NCI-H2107 treated with DMSO at 0.1 percent for 48 hours (cell line): Measurements from ENCODE around the gene RTN4R.

Source experiments
- DNase-seq: peaks from one replicate; lab custom pipeline; 2025; ENCODE audit not compliant: unreplicated experiment; lab: John Stamatoyannopoulos, UW

The RTN4R gene

GRCh38 chr22:20258584-20259326, 9.4 kb downstream of the RTN4R start:
- DNase-seq = no peak

- DNase-seq = no peak
Measured at GRCh38 chr22:20258021-20258299, 10.2 kb downstream of the RTN4R start.

- no peak for DNase-seq
Measured at GRCh38 chr22:20257212-20258020, 10.7 kb downstream of the RTN4R start.

DNA sequence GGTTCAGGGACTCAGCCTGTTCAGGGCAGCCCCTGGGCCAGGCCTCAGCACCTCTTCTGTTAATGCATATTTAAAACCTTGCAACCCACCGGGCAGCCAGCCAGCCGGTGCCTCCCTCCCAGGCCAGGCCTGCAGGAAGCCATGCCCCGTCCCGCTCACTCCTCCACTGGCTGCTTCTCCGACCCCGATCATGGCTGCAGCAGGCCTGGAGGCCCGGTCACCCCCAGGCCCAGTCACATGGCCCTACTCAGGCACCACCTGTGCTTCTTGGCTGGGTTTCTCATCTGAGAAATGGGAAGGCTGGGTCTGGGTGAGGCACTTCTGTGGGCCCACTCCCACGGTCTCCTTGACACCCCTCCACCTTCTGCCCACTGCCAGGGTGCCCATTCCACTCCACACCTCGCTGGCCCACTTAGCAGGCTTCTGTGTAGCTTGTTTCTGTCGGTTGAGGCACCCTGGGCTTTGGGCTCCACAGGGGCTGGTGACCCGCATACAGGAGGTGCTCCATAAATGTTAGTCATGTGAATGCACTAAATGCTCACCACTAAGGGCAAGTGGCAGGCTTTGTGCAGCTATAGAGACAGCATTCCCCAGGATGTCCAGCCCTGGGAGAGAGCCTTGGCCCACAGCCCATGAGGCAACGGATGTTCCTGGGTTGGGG, 11.4 kb downstream of the RTN4R start:
- no peak for DNase-seq

DNA sequence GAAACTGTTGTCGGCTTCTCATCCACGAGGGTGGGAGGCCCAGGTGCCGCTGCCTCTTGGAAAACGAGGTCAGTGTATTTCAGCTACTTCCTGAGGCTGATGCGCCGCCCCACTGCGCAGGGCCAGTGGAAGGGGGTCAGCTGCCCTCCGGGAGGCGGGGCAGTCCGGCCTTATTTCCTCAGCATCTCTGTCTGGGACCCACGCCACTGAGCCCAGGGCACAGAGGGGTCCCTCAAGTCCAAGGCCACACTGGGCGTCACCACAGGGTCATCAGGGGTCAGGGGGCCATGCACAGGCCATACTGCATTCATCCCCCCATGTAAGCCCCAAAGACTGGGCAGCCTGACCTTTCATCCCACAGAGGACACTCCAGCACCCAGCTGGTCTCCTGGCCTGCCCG, 12.1 kb downstream of the RTN4R start:
- no peak for DNase-seq

GRCh38 chr22:20254975-20255946, 12.9 kb downstream of the RTN4R start:
- DNase-seq = no peak

DNA sequence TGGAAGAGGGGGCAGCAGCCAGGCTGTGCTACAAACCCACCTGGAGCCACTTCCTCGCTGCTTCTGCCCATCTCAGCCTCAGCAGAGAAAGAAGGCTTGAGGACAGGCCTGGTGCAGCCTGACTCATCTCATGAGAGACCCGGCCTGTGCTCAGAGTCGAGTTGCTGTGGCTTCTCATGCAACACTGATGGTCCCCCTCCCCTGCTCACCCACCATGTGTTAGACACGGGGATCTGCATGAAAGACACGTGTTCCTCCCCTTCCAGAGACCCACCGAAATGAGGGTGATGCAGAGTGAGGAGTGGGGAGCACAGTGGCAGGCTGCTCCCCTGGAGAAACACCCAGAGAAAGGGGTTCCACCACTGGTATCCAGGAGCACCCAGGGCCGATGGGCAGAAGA, 15.0 kb downstream of the RTN4R start:
- DNase-seq = no peak

GRCh38 chr22:20251981-20252380, 16.1 kb downstream of the RTN4R start:
- DNase-seq = no peak

DNA sequence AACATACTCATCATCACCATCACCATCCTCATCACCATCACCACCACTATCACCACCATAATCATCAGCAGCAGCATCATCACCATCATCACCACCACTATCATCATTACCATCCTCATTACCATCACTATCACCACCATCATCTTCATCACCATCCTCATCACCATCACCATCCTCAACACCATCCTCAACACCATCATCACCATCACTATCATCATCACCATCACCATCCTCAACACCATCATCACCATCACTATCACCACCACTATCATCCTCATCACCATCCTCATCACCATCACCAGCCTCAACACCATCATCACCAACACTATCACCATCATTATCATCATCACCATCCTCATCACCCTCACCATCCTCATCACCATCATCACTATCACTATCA, 16.6 kb downstream of the RTN4R start:
- no peak for DNase-seq

DNA sequence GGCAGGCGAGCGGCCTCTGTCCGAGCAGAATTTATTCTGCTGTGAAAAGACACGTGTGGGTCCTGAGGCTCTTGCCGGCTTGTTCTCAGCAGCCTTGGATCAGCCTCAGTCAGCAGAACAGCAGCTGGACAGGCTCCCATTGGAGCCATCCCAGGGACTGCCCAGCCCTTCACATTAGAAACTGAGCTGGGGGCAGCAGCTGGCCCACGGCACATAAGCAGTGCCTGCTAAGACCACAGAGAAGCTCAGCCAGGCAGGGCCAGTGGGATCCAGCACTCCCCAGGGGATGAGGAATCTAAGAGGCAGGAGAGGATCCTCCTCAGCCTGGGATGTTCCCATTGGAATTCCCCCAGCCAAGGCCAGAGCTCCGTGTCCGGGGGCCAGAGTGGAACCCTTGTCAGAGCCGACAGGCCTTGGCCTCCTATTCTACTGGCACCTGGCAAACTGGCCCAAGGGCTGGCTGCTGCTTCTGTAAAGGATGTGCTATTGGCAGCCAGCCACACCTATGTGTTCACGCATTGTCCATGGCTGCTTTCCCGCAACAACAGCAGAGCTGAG, 18.2 kb downstream of the RTN4R start:
- DNase-seq = no peak

GRCh38 chr22:20248461-20248978, 19.6 kb downstream of the RTN4R start:
- no peak for DNase-seq

DNA sequence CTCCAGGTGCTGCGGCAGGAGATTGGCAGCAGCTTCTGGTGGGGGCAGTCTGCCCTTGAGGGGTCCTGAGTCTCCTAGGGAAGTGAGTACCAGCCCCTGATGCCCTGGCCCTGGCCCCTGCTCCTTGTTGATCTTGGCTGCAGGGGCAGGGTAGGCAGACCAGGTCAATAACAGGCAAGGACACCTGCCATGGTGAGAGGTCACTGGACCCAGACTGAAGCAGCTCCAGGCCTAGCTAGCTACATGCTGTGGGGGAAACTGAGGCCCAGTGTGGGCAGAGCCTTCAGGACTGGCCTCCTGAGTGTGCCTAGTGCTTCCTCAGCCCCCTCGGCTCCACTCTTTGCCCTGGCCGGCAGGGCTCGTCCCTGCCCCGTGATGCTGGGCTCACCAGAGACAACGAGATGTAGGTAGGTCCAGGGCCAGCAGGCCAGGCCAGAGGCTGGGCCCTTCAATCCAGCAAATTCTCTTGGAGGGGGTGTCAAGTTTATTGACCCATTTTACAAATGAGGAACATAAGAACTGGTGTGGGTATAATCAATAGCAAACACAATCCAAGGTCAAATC, 20.4 kb downstream of the RTN4R start:
- no peak for DNase-seq

GRCh38 chr22:20247010-20247505, 21.1 kb downstream of the RTN4R start:
- DNase-seq = no peak

DNA sequence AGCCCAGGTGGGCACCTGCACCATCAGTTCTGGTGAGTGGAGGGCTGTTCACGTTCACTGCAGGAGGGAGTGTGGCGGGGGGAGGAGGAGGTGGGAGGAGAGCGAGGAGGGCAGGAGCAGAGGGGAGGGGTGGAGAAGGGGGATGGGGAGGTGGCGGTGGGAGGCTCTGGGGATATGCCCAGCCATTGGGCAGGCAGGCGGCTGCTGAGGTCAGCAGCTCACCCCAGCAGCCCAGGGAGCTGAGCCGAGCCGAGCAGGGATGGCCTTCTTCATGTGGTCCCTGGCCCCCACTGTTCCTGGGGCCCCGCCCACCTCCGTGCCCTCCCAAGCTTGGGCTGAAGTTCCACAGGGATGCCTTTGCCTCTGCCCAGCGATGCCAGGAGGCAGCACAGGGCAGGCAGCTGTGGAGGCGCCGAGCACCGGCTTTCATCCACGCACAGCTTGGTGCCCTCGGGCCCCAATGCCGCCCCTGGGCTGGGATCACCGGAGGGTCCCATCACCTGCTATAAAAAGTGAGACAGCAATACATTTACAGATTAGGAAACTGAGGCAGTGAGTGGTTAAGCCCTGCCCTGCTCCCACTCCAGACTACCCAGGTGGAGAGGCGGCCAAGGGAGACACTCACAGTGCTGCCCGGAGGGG, 21.6 kb downstream of the RTN4R start:
- DNase-seq = no peak

GRCh38 chr22:20245577-20246367, 22.3 kb downstream of the RTN4R start:
- no peak for DNase-seq

DNA sequence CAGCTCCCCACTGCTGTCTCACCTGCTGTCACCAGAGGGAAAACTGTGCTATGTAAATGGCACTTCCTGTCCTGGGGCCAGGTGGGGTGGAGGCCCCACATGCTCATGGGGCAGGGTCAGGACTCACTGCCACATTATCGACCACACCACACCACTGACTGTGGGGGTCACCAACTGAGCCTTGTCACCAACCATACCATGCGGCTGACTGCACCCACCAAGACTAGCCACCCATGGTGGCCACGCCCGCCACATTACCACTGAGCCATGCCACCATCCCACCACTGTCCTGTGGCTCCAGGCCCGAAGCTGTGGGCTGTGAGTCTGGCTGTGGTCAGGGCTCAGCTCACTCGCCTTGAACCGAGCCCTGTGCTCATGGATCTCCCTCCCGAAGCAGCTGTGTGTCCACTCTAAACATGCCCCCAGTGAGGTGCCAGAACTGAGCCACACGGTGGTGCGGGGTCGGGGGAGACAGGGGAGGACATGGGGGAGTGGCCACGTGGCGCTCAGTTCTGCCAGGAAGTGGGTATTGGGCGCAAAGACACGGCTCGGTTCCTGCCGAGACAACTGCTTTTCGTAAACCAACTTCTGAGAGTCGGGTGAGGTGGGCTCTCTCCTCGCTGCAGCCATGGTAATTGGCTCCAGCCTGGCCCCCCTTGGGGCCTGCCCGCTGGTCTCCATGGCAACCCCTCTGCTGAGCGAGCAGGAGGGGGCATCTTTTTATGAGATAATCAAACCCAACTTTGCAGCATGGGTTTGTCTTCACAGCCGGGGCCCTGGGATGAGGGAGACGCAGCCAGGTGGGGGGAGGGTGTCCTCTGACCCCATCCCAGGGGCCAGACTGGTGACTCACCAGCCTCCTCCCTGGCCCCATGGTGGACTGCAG, 23.2 kb downstream of the RTN4R start:
- no peak for DNase-seq

GRCh38 chr22:20244250-20244648, 23.9 kb downstream of the RTN4R start:
- no peak for DNase-seq
